ENCODE measurements around the gene ATRNL1.

DNA sequence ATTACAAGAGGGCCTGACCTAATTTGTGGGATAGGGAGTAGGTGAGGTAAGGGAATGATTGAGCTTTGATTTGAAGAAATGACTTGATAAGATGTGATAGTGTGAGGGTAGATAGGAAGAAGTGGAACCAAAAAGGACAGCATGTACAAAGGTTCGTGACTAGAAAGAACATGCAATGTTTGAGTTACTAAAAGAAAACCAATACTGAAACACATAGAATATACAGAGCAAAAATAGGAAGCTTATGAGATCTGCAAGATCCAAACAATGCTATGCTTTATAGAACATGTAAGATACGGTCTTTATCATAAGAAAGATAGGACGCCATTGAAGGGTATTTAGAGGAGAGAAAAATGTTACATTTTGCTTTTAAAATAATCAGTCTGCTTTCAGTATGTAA lies 343.8 kb downstream of the ATRNL1 start:
- TF ChIP-seq CTCF (IDR thresholded peaks at IDR 0.05) (no peak), POLR2A (IDR thresholded peaks at IDR 0.05) (no peak)
